HG03378 (cell line): ENCODE data around the gene SDSL.

Source experiments
- ATAC-seq: cut with Tn5 transposase; IDR thresholded peaks from one replicate; pipeline ENCODE4 v1.9.1; 2021; ENCODE audit warnings: mild to moderate bottlenecking, moderate library complexity; ENCODE audit not compliant: unreplicated experiment

The SDSL gene

DNA sequence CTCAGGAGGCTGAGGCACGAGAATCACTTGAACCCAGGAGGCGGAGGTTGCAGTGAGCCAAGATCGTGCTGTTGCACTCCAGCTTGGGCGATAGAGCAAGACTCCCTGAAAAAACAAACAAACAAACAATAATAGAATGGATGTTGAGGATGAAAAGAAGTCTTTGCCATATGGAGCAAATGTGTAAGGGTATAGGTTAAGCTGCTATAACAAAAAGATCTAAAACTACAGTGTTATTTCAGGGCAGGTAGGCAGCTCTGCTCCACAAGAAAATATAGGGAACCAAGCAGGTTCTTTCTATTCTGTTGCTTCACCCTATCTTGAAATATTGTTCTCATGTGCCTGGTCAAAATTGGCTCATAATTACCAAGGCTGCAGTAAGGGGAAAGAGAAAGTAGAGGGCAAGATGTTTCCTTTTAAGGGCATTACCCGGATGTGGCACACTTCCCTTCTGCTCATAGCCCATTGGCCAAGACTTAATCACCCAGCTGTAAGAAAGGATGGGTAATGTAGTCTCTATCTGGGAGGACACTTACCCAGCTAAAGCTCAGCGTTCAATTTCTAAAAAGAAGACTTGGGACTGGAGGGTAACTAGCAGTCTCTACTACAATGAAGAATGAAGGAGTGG is 23.5 kb downstream of the SDSL start:
- ATAC-seq = no peak

DNA sequence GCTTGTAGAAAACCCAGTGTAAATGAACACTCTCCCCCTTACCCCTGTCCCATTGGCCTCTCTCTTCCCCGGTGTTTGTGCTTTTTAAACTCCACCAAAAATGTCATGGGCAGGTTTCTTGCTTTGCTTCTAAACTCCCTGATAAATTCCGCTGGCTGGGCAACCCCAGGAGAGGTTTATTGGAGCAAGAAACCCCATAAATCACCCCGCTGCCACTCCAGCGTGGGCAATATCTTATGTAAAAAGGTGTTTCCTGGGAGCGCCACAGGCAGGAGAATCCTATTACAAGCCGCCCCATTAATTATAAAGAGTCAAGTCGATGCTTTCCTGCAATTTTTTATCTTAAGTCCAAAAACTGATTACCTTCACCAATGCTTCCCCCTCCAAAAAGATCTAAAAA is 26.7 kb downstream of the SDSL start:
- ATAC-seq = no peak

DNA sequence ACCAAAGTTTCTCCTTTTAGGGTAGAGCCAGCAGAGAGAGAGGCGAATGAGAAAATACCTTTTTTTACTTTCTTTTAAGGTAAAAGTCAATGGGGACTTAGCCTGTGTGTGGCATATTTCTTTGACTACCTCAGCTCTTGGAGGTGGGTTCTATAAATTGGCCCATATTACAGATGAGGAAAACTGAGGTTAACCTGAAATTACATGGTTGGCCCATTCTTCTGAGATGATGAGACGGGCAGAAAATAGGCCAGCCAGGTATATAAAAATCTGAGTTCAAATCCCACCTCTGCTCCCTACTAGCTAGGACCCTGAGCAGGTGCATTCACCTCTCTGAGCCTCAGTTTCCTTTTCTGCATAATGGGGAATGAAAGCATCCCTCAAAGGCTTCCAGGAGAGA is 27.1 kb downstream of the SDSL start:
- no peak for ATAC-seq

DNA sequence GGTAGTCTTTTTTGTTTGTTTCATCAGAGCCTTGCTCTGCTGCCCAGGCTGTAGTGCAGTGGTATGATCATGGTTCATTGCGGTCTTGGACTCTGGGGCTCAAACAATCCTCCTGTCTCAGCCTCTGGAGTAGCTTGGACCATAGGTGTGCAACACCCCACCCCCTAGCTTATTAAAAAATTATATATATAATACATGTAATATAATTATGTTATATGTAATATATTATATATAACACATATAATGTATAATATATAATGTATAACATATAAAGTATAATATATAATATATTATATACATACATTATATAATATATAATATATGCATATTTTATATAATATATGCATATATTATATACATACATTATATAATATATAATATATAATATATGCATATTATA is 27.7 kb downstream of the SDSL start:
- no peak for ATAC-seq

DNA sequence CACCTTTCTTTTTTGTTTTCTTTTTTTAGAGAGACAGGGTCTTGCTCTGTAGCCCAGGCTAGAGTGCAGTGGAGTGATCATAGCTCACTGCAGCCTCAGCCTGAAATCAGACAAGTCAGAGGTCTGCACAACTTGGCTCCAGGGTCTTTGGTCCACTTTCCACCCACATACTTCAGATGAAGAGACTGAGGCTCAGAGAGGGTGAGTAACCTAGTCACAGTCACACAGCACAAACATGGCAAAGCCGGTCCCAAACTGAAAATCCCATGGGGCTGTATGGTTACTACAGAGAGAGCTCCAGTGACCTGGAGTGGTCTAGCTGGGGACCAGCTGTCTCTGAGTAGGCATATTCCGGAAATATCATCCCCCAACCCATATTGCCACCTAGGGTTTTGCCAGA is 30.3 kb downstream of the SDSL start:
- no peak for ATAC-seq

DNA sequence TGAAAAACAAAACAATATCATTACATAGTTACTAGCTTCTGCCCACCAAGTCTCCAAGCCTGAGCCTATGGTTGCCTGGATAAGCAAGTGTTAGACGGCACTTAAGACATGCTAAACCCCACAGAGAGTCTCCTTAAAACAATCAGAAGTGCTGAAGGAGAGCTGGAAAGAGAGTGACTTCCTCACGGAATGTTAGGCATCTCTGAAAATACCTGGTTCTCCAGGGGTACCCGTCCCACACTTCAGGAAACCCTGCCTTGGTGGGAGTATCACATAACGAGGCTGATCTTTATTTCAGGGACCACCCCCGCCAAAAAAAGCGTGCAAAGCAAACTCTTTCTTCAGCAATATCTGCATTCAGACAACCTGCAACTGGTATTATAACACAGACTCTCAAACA is 31.1 kb downstream of the SDSL start:
- no peak for ATAC-seq

DNA sequence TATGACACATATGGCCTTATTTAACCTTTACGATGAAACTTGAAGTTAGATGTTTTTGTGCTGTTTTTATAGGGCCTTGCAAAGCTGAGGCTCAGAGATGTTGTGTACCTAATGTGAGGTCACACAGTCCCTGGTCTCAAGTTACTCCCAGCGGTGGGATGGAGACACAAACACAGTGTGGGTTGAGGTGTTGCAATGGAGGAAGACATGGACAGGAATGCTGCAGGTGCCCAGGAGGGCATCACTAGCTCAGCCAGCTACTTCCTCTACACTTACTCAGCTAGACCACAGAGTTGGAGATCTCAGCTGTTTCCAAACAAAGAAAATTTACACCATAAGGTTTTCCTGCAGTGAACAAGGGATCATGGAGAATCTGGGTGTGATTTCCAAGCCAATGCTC is 34.0 kb downstream of the SDSL start:
- no peak for ATAC-seq

DNA sequence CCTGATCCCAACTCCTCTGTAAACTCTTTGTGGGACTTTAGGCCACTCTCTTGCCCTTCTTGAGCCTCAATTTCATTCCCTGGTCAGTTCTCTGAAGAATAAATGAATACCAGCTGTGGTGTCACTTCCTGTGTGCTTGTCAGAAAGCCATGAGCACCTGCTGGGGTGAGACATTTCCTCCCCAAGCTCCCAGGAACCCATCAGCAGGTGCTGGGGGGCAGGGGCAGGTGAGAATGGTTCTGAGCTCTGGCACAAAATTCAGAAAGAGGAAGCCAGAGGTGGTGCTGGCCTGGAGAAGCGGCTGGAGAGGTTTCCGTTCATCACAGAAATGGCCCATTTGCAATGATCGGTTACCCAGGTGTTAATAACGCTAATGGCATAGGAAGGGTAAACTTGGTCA is 34.6 kb downstream of the SDSL start:
- no peak for ATAC-seq

DNA sequence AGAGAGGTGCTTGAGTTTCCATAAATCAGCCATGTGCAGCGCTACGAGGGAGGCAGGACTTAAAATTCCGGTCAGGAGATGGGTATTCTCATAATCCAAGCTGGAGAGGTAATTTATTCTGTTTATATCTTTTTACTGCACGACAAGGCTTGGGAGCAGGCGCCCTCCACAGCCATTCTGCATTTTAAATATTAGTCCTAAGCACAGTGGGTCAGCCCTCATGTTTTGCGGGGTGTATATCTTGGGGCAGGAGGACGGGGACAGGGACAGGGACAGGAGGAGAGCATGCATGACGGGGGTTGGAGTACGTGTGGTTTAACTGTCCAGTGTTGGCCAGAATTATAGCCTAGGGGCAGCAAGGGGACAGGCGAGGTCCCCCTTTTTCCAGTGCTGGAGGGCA is 35.0 kb downstream of the SDSL start:
- no peak for ATAC-seq

DNA sequence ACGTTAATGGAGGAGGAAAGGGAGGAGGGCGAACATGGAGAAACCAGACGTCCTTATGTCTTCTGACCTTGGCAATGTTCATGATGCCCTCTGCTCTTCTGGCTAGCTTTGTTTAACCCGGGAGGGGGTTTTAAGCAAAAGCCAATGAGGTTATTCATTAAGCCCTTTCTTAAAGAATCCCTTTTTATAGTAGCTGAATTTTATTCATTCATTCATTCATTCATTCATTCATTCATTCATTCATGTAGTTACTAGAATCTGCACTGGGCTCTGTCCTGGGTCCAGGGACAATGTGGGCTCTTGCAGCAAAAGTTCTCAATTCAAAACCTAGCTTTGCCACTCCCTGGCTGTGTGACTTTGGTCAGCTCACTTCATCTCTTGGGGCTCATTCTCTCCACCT is 35.5 kb downstream of the SDSL start:
- no peak for ATAC-seq

DNA sequence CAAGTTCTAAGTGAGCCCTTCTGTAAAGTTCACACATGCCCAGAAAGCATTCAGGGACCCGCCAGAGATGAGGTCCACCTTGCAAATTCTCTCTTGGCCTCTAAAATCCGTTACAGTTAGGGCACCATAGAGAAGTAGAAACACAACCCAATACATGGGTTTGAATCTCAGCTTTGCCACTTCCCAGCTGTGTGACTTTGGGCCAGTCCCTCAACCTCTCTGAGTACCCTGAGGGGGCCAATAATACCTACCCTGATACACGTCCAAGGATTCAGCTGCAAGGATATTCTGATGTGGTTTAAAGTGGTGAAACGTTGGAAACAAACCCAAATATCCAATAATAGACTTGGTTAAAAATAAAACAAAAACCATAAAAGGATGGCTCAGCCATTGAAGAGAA is 37.8 kb downstream of the SDSL start:
- no peak for ATAC-seq

DNA sequence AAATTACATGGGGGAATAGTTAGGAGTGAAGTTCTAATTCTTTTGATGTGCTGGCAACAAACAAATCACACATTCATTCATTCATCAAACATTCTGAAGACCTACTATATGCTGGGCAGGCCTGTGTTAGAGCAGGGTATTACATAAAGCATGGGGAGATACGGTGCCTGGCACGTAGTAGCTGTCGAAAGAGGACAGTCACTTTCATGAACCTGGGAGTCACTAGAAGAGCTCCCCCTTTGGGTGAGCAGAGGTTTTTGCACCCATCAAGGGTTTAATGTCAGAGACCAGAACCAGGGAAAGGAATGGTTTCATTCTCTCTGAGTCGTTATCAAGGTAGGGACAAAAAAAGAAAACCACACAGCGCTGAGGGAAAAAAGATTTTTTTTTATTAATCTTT is 39.5 kb downstream of the SDSL start:
- no peak for ATAC-seq

DNA sequence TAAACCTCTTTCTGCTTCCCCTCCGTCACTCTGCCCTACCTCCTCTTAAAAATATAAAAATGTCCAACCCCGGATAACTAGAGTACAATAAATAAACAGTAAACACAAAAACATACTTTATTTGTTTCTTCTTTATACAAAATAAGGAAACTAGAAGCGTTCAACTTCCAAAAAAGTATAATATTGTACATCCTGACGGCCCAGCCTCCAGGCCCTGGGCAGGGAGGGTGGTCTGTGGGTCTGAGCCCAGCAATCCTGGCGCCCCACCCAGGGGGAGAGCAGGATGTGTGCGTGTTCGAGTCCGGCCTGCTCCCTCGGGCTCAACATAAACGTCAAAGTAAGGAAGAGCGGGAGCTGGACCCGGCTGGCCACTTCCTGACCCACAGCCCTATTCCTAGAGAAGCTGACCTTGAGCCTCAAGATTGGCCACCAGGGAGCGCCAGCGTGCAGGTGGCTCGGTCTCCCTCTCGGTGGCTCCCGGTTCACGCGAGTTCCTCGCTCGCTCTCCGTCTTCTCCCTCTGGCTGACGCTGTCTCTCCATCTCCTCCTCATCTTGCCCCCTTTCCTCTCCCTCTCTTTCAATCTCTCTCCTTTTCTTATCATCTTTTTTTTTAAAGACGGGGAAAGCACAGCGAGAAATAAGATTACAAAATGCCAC is 40.1 kb downstream of the SDSL start:
- no peak for ATAC-seq

DNA sequence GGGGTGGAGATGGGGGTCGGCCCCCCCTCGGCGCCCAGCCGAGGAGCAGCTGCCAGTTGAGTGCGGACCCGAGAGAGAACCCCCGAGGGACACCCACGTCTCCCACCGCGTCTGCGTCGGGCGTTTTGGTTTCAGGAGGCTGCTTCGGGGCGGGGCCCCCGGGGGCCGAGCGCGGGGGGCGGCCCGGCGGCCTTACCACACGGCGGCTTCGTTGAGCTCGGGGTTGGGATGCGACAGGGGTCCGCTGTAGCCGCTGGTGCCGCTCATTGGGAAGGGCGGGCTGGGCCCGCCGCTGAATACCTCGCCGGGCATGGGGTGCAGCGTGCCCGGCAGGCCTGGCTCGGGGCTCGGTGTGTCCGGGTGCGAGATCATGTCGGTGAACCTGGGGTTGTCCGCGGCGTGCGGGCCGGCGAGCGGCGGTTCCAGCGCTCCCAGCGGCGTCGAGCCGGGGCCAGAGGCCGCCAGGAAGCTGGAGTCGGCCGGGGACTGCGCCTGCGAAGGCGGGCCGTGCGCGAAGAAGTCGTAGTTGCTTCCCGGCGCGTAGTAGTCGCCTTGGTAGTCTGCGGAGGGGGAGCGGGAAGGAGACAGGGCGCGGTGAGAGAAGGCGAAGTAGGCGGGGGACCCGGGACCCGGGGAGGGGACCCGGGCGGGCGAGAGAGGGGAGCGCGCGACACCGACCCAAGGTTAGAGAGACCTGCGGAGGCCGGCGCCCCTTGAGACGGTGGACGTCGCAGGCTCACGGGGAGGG is 41.0 kb downstream of the SDSL start:
- ATAC-seq = no peak

DNA sequence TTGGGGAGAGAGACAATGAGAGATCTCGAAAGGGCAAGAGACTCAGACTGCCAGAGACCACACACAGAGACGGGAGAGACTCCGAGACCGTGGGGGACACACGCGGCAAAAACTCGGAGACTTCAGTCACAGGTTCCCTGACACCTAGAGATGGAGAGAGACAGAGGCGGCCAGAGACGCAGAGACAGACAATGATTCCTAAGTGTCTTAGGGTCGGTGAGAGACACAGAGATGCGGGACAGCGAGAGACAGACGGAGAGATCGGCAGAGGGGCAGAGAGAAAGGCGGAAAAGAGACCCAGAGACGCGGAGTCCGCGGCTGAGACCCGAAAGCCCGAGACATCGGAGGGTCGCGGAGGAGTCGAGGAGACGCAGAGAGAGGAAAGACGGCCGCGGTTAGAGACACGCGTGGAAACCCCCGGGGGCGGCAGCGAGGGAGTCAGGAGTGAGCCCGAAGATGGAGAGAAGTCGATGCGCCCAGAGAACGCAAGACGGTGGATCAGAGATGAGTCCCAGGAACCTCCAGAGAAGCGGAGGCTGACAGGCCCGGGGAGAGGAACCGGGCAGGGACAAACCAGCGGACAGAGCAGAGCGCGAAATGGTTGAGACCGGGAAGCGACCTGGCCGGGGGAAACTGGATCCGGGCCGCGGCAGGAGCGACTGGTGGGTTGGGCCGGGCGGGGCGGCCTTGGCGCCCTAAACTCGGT is 41.7 kb downstream of the SDSL start:
- ATAC-seq = no peak

DNA sequence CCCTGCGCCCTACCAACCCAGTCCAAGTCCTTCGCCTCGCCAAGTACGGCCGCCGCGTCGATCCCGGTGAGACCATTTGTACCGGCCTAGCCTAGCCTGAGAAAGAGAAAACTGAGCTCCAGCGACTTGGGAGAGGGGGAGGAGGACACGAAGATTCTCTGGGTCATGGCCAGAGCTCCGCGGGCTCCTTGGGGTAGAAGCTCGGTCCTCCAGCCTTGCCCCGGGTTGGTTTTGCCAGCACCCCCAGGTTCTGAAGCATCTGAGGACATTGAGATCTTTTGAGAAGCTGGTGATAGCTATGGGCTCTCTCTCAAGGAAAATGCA is 42.2 kb downstream of the SDSL start:
- no peak for ATAC-seq

DNA sequence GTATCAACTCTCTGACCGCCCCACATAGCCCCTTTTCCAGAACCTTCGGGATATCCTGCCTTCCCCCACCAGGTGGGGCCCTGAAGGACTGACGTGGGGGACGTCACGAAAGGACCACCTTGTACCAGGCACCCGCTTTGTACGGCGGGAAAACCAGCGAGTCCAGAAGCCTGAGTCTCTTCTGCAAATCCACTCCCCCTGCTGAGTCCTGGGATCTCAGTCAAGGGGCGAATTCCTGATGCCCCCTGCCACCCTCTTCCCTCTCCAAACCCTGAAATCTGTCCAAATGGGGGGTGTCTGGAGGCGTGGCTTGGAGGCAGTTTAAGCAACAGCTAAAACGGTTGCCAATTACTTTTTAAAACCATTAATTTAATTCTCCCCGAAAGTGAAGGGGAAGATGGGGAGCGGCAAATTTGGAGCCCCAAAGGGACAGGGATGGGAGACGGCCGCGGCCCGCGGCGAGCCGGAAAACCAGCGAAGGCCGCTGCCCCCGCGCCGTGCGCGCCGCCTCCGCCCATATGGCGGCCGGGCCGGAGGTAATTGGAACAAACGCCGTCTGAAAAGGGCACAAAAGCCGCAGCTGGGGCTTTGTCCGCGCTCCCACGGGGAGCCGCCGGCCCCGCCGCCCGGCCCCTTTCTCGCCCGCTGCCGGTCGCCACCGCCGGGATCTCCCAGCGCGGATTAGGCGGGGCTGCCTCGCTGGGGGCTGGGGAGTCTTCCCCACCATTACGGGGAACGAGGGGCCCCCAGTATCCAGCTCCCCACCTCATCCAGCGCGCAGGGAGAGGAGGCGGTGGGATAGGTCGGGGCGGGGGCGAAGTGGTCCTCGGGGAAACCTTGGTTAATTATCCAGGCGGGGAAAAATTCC is 42.9 kb downstream of the SDSL start:
- no peak for ATAC-seq

DNA sequence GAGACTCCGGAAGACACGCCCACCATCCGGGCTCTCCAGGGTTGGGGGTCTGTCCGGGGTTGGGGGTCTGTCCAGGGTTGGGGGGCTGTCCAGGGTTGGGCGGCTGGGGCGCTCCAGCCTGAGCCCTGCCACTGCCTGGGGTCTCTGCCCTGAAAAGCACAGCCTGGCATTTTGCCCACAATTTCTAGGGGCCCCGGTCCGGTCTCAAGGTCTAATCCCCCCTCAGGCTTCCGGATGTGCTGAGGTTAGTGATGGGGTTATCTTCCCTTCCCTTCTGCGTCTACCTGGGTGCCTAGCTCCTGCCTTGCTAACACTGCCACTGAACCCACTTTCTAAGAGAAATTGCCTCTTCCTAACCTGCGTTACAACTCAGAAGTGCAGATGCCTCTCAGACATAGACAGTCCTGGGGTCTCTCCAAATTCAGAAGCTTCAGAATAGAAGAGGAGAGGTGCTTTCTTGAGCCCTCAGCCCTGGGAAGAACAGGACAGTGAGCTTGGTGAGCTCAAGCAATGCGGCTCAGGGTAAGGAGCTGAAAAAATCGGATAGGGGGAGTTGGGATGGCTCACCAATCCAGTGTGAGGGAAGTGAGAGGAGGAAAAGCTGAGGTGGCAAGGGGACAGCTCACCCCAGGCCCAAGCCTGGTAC is 43.8 kb downstream of the SDSL start:
- ATAC-seq = no peak

DNA sequence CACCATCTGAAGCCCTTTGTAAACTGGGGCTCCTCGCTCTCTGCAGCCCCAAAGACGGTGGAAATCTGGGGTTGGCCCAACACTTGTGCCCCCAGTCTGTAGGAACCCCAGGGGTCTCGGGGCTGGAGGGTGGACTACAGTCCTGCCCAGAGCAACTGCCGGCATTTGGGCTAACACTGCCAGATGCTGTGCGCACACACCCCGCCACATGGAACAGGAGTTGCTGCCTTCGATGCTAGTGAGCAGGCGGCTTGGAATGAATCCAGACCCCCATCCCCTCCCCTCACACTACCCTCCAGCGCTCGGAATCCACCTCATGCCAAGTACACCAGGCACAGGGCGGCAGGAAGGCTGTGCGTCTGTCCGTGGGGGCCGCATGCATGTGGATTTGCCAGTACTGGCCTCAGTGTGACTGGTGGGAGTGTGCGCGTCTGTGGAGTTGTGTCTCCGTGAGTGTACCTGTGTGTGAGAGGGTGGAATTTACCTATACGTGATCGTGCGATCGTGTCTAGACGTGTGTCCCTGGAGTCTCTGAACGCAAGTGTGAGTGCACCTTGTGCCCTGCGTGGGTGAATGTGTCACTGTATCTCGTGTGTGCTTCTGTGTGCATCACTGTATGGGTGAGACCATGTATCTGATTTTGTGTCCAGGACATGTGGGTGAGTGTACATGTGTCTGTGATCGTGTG is 44.4 kb downstream of the SDSL start:
- ATAC-seq = no peak

DNA sequence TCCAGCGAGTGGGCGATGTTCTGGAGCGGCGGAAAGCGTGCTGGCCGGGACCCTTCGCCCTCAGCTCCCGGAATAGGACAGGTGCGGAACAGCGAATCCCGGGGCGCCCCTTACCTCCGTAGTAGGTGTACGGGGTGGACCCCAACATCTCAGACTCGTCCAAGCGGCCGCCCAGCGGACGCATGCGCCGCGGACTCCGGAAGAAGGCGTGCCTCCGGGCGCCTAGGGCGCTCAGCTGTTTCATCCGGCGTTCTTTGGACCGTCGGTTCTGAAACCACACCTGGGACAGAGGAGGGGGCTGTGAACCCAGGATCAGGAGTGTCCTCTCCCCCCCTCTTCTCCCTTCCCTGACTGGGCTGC is 44.9 kb downstream of the SDSL start:
- ATAC-seq = no peak
